Measurements from ENCODE around the gene ING3.

- no peak for TF ChIP-seq EP300 (IDR thresholded peaks at IDR 0.05; ENCODE audit: low read depth)
- TF ChIP-seq, protein P1, sequence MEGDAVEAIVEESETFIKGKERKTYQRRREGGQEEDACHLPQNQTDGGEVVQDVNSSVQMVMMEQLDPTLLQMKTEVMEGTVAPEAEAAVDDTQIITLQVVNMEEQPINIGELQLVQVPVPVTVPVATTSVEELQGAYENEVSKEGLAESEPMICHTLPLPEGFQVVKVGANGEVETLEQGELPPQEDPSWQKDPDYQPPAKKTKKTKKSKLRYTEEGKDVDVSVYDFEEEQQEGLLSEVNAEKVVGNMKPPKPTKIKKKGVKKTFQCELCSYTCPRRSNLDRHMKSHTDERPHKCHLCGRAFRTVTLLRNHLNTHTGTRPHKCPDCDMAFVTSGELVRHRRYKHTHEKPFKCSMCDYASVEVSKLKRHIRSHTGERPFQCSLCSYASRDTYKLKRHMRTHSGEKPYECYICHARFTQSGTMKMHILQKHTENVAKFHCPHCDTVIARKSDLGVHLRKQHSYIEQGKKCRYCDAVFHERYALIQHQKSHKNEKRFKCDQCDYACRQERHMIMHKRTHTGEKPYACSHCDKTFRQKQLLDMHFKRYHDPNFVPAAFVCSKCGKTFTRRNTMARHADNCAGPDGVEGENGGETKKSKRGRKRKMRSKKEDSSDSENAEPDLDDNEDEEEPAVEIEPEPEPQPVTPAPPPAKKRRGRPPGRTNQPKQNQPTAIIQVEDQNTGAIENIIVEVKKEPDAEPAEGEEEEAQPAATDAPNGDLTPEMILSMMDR (IDR thresholded peaks at IDR 0.05) = no peak
These were observed 41.0 kb downstream of the ING3 start for GRCh38 chr7:120991581-120991980.
